Measurements from ENCODE around the gene APOM. TPM values are rescaled to one million over a fixed set of nuclear protein-coding genes. Genes with fewer than 3 reads are reported as not detected.

APOM gene
- polyA plus RNA-seq, 3 donors = 4.2 to 8.3 (median 4.8) TPM

DNA sequence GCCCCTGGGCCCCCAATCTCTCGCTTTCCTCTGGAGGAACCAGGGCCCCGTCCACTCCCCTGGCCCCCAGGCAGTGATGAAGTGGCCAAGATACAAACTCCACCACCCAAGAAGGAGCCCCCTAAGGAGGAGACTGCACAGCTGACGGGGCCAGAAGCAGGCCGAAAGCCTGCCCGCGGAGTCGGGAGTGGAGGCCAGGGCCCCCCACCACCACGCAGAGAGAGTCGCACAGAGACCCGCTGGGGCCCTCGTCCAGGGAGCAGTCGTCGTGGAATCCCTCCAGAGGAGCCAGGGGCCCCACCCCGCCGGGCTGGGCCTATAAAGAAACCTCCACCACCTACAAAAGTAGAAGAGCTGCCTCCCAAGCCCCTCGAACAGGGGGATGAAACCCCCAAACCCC is 24.5 kb upstream of the APOM start:
- Histone ChIP-seq H3K9me3 (replicated peaks in 1 of 2; ENCODE audit: control insufficient read depth in 1 of 2, insufficient read depth in 1 of 2, low read length in 2 of 2) (no peaks in the 10 kb centered on the region), H2AFZ (ENCODE audit: insufficient read depth, low read depth, low read length, poor library complexity, severe bottlenecking) (no peak overlapping the region), H3K4me2 (replicated peaks; ENCODE audit: extremely low read depth, low read length, poor library complexity, severe bottlenecking) (no peak overlapping the region), H3K79me2 (ENCODE audit: insufficient read depth, low read length) (peaks cover 47% of the 10 kb centered on the region), H3K27ac (ENCODE audit: low read depth in 1 of 2, low read length in 2 of 2) (no peak overlapping the region), H4K20me1 (ENCODE audit: insufficient read depth, low read length) (peaks cover 86% of the 10 kb centered on the region), H3K4me3 (replicated peaks in 1 of 3; ENCODE audit: low read depth in 2 of 3, low read length in 3 of 3) (no peak overlapping the region), H3K4me1 (ENCODE audit: control insufficient read depth in 1 of 2, insufficient read depth in 2 of 2, low read length in 2 of 2) (no peaks in the 10 kb centered on the region), H3K27me3 (ENCODE audit: control insufficient read depth in 2 of 2, insufficient read depth in 2 of 2, low read length in 2 of 2) (no peaks in the 10 kb centered on the region), H3K9ac (ENCODE audit: insufficient read depth, low read length, poor library complexity, severe bottlenecking) (no peak overlapping the region), H3K36me3 (replicated peaks in 1 of 2; ENCODE audit: control insufficient read depth in 1 of 2, insufficient read depth in 2 of 2, low read length in 2 of 2) (peaks cover 97 to 100% of the 10 kb centered on the region in 2 donors)
- 85% methylated on average over 4 of the region's 16 CpGs for WGBS (ENCODE audit: insufficient coverage)
- TF ChIP-seq, protein P1, sequence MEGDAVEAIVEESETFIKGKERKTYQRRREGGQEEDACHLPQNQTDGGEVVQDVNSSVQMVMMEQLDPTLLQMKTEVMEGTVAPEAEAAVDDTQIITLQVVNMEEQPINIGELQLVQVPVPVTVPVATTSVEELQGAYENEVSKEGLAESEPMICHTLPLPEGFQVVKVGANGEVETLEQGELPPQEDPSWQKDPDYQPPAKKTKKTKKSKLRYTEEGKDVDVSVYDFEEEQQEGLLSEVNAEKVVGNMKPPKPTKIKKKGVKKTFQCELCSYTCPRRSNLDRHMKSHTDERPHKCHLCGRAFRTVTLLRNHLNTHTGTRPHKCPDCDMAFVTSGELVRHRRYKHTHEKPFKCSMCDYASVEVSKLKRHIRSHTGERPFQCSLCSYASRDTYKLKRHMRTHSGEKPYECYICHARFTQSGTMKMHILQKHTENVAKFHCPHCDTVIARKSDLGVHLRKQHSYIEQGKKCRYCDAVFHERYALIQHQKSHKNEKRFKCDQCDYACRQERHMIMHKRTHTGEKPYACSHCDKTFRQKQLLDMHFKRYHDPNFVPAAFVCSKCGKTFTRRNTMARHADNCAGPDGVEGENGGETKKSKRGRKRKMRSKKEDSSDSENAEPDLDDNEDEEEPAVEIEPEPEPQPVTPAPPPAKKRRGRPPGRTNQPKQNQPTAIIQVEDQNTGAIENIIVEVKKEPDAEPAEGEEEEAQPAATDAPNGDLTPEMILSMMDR (IDR thresholded peaks at IDR 0.05) = no peak
- H3K4me1 Mint-ChIP-seq = no peaks in the 10 kb centered on the region
- no peaks in the 10 kb centered on the region for H3K9me3 Mint-ChIP-seq
- peak overlapping the region in 1 of 7 donors; percentile 11 for H3K27ac Mint-ChIP-seq
- no peak for DNase-seq
- intact Hi-C loops (cut with micrococcal nuclease) = no loop called here
- H3K36me3 Mint-ChIP-seq = peaks cover 94 to 99% of the 10 kb centered on the region in 2 donors
- H3K27me3 Mint-ChIP-seq (ENCODE audit: low read depth in 3 of 3) = peaks cover 0 to 3% (median 0%) of the 10 kb centered on the region in 3 donors
- no peak overlapping the region for H3K4me3 Mint-ChIP-seq

DNA sequence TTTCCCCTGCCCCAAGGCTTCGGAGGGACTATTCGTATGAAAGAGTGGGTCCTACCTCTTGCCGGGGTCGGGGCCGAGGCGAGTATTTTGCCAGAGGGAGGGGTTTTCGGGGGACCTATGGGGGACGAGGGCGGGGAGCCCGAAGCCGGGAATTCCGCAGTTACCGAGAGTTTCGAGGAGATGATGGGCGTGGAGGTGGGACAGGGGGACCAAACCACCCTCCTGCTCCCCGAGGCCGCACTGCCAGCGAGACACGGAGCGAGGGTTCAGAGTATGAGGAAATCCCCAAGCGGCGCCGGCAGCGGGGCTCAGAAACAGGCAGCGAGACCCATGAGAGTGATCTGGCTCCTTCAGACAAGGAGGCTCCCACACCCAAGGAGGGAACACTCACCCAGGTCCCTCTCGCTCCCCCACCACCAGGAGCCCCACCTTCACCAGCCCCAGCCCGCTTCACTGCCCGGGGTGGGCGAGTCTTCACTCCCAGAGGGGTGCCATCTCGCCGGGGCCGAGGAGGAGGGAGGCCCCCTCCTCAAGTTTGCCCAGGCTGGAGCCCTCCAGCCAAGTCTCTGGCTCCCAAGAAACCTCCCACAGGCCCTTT is 23.9 kb upstream of the APOM start:
- H3K79me2 ChIP-seq (ENCODE audit: insufficient read depth, low read length) = peaks cover 41% of the 10 kb centered on the region
- no peak overlapping the region for H3K27ac ChIP-seq (ENCODE audit: low read depth in 1 of 2, low read length in 2 of 2)
- TF ChIP-seq, protein P1 (IDR thresholded peaks at IDR 0.05) = no peak
- H3K4me3 Mint-ChIP-seq = no peak overlapping the region
- no peaks in the 10 kb centered on the region for H3K4me1 Mint-ChIP-seq
- H3K4me1 ChIP-seq (ENCODE audit: control insufficient read depth in 1 of 2, insufficient read depth in 2 of 2, low read length in 2 of 2) = no peaks in the 10 kb centered on the region
- no peaks in the 10 kb centered on the region for H3K9me3 ChIP-seq (replicated peaks in 1 of 2; ENCODE audit: control insufficient read depth in 1 of 2, insufficient read depth in 1 of 2, low read length in 2 of 2)
- peaks cover 97 to 100% of the 10 kb centered on the region in 2 donors for H3K36me3 ChIP-seq (replicated peaks in 1 of 2; ENCODE audit: control insufficient read depth in 1 of 2, insufficient read depth in 2 of 2, low read length in 2 of 2)
- intact Hi-C loops (cut with micrococcal nuclease) = no loop called here
- H4K20me1 ChIP-seq (ENCODE audit: insufficient read depth, low read length) = peaks cover 89% of the 10 kb centered on the region
- H3K36me3 Mint-ChIP-seq = peaks cover 94 to 99% of the 10 kb centered on the region in 2 donors
- H3K27ac Mint-ChIP-seq = no peak overlapping the region
- WGBS (ENCODE audit: insufficient coverage) = 93% methylated on average over 18 of the region's 32 CpGs
- H2AFZ ChIP-seq (ENCODE audit: insufficient read depth, low read depth, low read length, poor library complexity, severe bottlenecking) = no peak overlapping the region
- H3K27me3 Mint-ChIP-seq (ENCODE audit: low read depth in 3 of 3) = peaks cover 0 to 3% (median 0%) of the 10 kb centered on the region in 3 donors
- no peaks in the 10 kb centered on the region for H3K9me3 Mint-ChIP-seq
- H3K4me2 ChIP-seq (replicated peaks; ENCODE audit: extremely low read depth, low read length, poor library complexity, severe bottlenecking) = no peak overlapping the region
- no peaks in the 10 kb centered on the region for H3K27me3 ChIP-seq (ENCODE audit: control insufficient read depth in 2 of 2, insufficient read depth in 2 of 2, low read length in 2 of 2)
- H3K9ac ChIP-seq (ENCODE audit: insufficient read depth, low read length, poor library complexity, severe bottlenecking) = no peak overlapping the region
- DNase-seq = no peak
- H3K4me3 ChIP-seq (replicated peaks in 1 of 3; ENCODE audit: low read depth in 2 of 3, low read length in 3 of 3) = no peak overlapping the region
